Lung (tissue), 12 donors: ENCODE results near the gene SRSF9. TPM values are rescaled to one million over a fixed set of nuclear protein-coding genes. Genes with fewer than 3 reads are reported as not detected.

Experiments used
- ATAC-seq: fragments of 200-7000 bp; cut with Tn5 transposase; one replicate; pipeline ENCODE4 v1.9.1; 2020; ENCODE audit warnings: moderate number of reproducible peaks; ENCODE audit not compliant: insufficient read depth, low FRiP score
- DNase-seq, 3 donors: peaks; one replicate each; pipeline ENCODE4 v3.0.0-alpha.2; 2013 to 2017
- H3K27ac ChIP-seq, 2 donors: one replicate each; pipeline ENCODE4 v1.5.1; 2013; ENCODE audit warnings: mild to moderate bottlenecking in 2 of 2, moderate library complexity in 2 of 2, control low read depth in 1 of 2, inconsistent platforms in 1 of 2, low read depth in 1 of 2, low read length in 1 of 2
- H3K27me3 ChIP-seq, 3 donors: one replicate each; pipeline ENCODE4 v1.5.1; 2013; ENCODE audit warnings: low read length in 2 of 3; ENCODE audit not compliant: control insufficient read depth in 3 of 3, insufficient read depth in 3 of 3
- H3K36me3 ChIP-seq, 4 donors: one replicate each; pipeline ENCODE4 v1.5.1; 2013; ENCODE audit warnings: low read length in 4 of 4, mild to moderate bottlenecking in 1 of 4, moderate library complexity in 1 of 4; ENCODE audit not compliant: control insufficient read depth in 4 of 4, insufficient read depth in 4 of 4
- H3K4me1 ChIP-seq, 5 donors: one replicate each; pipeline ENCODE4 v1.5.1; 2013; ENCODE audit warnings: low read length in 5 of 5, mild to moderate bottlenecking in 2 of 5, moderate library complexity in 1 of 5; ENCODE audit not compliant: control insufficient read depth in 5 of 5, insufficient read depth in 5 of 5
- H3K4me3 ChIP-seq: one replicate; pipeline ENCODE4 v1.5.1; 2013; ENCODE audit warnings: mild to moderate bottlenecking, control low read depth, moderate library complexity
- H3K9ac ChIP-seq, 2 donors: one replicate each; pipeline ENCODE4 v1.5.1; 2013; ENCODE audit warnings: low read length in 2 of 2, control low read depth in 1 of 2; ENCODE audit not compliant: insufficient read depth in 1 of 2
- H3K9me3 ChIP-seq, 4 donors: one replicate each; pipeline ENCODE4 v1.5.1; 2013; ENCODE audit warnings: low read length in 3 of 4, mild to moderate bottlenecking in 1 of 4, moderate library complexity in 1 of 4; ENCODE audit not compliant: control insufficient read depth in 4 of 4, insufficient read depth in 3 of 4
- WGBS, 2 donors: extraction: QIAGEN DNeasy Blood & Tissue Kit; methylation state at CpG; one replicate each; pipeline ENCODE4 v1.1.7; 2013; 5-methylcytosine and 5-hydroxymethylcytosine counted together
- polyA plus RNA-seq, 2 donors: library from polyadenylated mRNA; stranded (reverse); fragments of 200-250 nt; gene quantifications; one replicate each; pipeline ENCODE4 v1.2.1, GENCODE V29; 2013
- total RNA-seq, 2 donors: library from RNA; depleted of rRNA in 1 of 2; stranded (reverse); fragments of >200 nt in 1 of 2; gene quantifications; one replicate each; pipeline ENCODE4 v1.2.1, GENCODE V29; 2014 to 2021
- TF ChIP-seq, protein P1 (sequence below): IDR thresholded peaks from 2 replicates; pipeline ENCODE4 v1.5.1; 2012; ENCODE audit warnings: mild to moderate bottlenecking; ENCODE audit errors: control extremely low read depth, extremely low read depth
- donor health status: control.
- donor health status: control.
- donor health status: Bipolar disorder and iron deficiency.
- donor health status: healthy.
- donor health status: DM: yes; HTN: yes; CAD: no.

The SRSF9 gene
- total and polyA plus RNA-seq, 4 donors = 76.6 to 128 (median 113) TPM

DNA sequence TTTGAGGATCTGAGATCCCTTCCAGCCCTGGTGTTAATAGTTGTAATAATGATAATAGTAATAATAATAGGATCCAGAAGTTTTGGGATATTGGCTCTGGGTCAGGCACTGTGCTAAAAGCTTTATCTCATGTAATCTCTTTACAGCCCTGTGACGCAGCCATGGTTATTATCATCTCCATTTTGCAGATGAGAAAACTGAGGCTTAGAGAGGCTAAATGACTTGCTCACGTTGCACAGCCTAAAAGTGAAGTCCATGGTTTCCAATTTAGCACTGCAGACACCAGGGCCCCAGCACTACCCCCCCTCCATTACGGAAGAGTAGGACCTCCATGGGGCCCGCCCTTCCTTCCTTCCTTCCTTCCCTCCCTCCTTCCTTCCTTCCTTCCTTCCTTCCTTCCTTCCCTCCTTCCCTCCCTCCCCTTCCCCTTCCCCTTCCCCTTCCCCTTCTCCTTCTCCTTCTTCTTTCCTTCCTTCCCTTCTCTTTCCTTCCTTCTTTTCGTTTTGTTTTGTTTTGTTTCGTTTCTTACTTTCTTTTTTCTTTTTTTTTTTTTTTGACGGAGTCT lies 46.6 kb downstream of the SRSF9 start:
- Histone ChIP-seq H3K36me3 (no peaks in the 10 kb centered on the region), H3K4me1 (no peaks in the 10 kb centered on the region), H3K27ac (no peak overlapping the region), H3K27me3 (no peaks in the 10 kb centered on the region), H3K4me3 (no peak overlapping the region), H3K9ac (no peak overlapping the region), H3K9me3 (no peaks in the 10 kb centered on the region)
- 57 to 60% methylated on average over 6 to 7 of the region's 7 CpGs for WGBS, 2 donors
- ATAC-seq (no peak), DNase-seq (no peak)
- TF ChIP-seq, protein P1, sequence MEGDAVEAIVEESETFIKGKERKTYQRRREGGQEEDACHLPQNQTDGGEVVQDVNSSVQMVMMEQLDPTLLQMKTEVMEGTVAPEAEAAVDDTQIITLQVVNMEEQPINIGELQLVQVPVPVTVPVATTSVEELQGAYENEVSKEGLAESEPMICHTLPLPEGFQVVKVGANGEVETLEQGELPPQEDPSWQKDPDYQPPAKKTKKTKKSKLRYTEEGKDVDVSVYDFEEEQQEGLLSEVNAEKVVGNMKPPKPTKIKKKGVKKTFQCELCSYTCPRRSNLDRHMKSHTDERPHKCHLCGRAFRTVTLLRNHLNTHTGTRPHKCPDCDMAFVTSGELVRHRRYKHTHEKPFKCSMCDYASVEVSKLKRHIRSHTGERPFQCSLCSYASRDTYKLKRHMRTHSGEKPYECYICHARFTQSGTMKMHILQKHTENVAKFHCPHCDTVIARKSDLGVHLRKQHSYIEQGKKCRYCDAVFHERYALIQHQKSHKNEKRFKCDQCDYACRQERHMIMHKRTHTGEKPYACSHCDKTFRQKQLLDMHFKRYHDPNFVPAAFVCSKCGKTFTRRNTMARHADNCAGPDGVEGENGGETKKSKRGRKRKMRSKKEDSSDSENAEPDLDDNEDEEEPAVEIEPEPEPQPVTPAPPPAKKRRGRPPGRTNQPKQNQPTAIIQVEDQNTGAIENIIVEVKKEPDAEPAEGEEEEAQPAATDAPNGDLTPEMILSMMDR = no peak

DNA sequence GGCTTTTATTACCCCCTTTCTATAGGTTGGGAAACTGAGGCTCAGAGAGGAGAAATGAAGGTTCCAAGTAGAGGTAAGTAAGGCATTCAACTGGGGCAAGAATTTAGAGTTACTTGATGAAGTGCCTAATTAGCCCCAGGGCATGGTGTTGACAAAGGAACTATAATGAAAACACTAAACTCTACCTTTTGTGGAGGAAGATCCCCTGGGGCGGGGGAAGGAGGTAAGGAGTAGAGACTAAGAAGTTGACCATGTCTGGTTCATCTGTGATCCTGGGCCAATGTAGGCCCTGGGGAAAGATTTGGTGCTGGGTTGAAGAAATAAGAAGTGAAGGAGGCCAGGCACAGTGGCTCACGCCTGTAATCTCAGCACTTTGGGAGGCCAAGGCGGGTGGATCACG lies 47.8 kb downstream of the SRSF9 start:
- Histone ChIP-seq H3K9me3 (no peaks in the 10 kb centered on the region), H3K9ac (no peak overlapping the region), H3K4me3 (no peak overlapping the region), H3K4me1 (no peaks in the 10 kb centered on the region), H3K27ac (no peak overlapping the region), H3K27me3 (no peaks in the 10 kb centered on the region), H3K36me3 (no peaks in the 10 kb centered on the region)
- TF ChIP-seq, protein P1 = no peak
- 93 to 95% methylated on average over 4 of the region's 4 CpGs for WGBS, 2 donors
- no peak for ATAC-seq
- DNase-seq = no peak

DNA sequence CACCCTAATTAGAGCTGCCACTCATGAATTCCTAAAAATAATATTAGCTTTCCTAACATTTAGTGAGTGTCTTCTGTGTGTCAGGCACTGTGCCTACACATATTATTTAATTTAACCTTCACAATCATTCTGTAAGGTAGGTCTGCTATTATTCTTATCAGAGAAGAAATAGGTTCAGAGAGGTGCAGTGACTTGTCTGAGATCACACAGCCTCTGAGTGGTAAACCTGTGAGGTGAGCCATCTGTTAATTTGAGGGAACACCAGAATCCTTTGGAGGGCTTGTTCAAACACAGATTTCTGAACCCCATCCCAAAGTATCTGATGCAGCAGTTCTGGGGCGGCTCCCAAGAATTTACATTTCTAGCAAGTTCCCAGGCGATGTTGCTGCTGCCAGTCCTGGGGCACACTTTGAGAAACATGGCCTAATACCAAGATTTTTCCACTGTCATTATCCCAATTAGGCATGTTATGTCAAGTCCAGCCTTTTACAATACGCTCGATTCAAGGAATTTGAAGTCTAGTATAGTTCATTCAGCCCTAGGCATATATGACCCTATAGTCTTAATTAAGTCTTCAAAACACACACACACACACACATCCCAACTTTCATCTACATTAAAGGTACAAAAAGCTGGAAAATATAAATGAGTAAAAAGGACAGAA lies 51.5 kb downstream of the SRSF9 start:
- H3K9ac ChIP-seq = no peak overlapping the region
- H3K27ac ChIP-seq = no peak overlapping the region
- H3K36me3 ChIP-seq = no peaks in the 10 kb centered on the region
- no peak overlapping the region for H3K4me3 ChIP-seq
- no peak for DNase-seq
- no peak for ATAC-seq
- no peaks in the 10 kb centered on the region for H3K27me3 ChIP-seq
- TF ChIP-seq, protein P1 = no peak
- 92 to 97% methylated on average over 4 of the region's 4 CpGs for WGBS, 2 donors
- peaks cover 0 to 6% (median 0%) of the 10 kb centered on the region in 5 donors for H3K4me1 ChIP-seq
- H3K9me3 ChIP-seq = no peaks in the 10 kb centered on the region
